HG02588 (cell line): ENCODE results near the gene GAP43.

Experiments
- ATAC-seq: cut with Tn5 transposase; IDR thresholded peaks from one replicate; pipeline ENCODE4 v1.9.1; 2021; ENCODE audit warnings: mild to moderate bottlenecking, moderate library complexity; ENCODE audit not compliant: unreplicated experiment

GAP43 gene

GRCh38 chr3:115626721-115627120, 3.4 kb downstream of the GAP43 start:
- ATAC-seq: no peak

GRCh38 chr3:115627180-115628074, 4.1 kb downstream of the GAP43 start:
- ATAC-seq: peak; percentile 77

DNA sequence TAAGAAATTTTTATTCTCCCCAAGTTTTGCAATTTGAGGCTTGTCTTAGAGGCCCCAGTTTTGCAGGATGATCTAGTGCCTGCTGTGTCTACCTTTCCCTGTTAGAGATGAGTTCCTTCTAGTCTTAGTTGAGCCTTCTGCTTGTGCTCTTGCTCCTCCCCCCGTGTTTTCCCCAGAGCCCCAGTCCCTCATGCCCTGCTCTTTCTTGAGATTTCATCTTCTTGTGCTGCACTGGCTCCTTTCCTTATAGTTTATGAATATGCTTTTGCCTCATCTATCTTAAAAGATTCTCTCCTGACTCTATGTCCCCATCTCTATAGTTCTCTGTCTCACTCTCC, 4.7 kb downstream of the GAP43 start:
- peak; percentile 45 for ATAC-seq

GRCh38 chr3:115630850-115631249, 7.5 kb downstream of the GAP43 start:
- no peak for ATAC-seq

DNA sequence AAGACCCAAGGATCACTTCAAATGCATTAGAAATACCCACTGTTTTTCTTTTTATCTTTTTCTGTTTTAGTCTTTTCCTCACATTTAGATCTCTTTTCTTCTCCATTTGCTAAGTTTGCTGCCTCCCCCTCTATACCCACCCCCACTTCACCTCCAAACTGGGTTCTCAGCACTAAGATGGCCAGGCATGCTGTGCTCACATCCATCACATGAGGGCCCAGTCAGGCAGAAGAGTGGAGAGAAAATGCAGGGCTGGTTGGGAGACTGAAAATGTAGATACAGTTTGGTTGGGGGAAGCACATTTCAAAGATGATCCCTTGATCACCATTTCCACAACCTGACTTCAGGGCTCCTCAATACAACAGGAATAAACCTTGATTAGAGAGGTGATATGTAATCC, 8.7 kb downstream of the GAP43 start:
- no peak for ATAC-seq

GRCh38 chr3:115633467-115633866, 10.2 kb downstream of the GAP43 start:
- ATAC-seq: no peak

DNA sequence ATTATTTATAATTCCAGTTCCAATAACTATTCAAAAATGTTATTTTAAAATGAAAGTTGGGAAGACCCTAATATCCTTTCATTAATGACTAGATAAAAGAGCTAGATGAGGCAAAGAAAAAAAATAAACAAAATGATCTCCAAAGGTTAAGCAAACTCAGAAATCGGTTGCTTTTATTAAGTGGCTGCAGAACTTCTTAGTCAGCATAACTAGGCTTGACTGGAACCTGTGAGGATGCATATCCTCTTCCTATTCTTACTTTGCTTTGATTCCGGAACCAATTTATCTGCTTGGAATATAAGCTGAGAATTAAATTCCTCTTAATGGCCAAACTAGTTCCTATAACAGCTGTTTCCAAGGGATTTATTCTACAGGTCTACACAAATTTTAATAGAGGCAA, 10.7 kb downstream of the GAP43 start:
- ATAC-seq: no peak

DNA sequence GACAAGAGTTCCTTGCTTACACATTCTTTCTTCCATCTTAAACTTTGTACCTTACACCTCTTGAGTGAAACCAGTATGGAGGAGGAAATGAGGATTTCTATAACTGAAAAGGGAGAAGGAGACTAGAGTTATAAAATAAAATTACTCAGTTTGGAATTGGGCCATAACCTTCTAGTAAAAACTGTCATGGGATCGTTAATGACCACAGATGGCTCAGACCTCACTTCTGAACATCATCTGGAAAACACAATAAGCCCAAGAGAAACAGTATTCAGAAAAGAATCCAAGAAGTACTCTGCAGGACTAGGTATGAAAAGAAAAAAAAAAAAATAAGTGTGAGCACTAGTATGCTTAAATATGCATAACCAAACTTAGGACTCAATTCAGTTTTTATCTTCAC, 12.1 kb downstream of the GAP43 start:
- no peak for ATAC-seq

DNA sequence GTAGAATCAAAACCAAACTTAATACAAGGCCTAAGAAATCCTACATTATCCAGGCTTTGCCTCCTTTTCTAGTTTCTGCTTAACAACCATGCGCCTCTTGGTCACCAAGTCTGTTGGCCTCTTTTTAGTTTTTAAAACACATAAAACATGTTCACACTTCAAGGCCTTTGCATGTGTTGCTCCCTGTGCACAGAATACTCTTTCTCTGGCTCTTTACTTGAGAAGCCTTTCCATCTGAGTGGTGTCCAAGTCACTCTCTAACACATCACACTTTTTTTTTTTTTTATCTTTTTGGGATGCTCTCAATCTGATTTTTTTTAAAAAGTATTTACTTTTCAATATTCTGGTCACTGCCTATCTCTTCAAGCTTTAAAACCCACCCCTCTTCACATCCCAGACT, 14.9 kb downstream of the GAP43 start:
- ATAC-seq: no peak

DNA sequence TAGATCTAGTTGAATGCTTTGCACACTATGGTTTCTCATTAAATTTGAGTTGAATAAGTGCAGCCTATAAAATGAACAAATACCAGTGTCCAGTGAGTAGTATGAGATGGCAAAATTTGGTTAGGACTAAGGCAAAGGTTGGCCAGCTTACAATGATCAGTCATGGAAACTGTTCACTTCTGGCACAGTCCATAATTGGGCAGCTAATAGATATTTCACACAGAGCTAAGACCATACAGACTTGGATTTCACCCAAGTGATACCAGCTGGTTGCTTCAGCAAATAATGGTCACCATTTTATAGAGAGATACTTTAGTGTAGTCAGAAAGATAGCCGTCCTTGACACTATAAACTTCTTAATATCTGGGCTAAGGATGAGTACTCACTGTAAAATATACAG, 15.7 kb downstream of the GAP43 start:
- ATAC-seq: no peak

DNA sequence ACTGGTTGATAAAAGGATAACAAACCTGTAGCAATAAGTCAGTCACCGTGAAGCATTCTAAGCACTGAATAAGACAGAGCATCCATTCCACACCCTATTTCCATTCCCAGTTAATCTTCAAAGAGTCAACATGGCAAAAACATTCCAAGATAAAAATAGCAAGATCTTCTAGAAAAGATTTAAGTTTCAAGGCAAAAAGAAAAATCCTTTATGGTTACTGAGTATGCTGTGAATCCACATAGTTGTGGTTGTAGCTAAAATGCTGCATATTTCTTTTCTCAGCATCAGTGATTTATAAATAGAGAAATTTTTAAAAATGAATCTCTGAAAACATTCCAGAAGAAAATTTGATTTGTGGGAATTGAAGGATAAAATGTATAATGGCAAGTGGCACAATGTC, 21.1 kb downstream of the GAP43 start:
- ATAC-seq: no peak

- no peak for ATAC-seq
These were observed 22.8 kb downstream of the GAP43 start for GRCh38 chr3:115646027-115646690.

- ATAC-seq: no peak
These were observed 25.2 kb downstream of the GAP43 start for GRCh38 chr3:115648559-115648958.

GRCh38 chr3:115651087-115651486, 27.8 kb downstream of the GAP43 start:
- ATAC-seq: no peak

DNA sequence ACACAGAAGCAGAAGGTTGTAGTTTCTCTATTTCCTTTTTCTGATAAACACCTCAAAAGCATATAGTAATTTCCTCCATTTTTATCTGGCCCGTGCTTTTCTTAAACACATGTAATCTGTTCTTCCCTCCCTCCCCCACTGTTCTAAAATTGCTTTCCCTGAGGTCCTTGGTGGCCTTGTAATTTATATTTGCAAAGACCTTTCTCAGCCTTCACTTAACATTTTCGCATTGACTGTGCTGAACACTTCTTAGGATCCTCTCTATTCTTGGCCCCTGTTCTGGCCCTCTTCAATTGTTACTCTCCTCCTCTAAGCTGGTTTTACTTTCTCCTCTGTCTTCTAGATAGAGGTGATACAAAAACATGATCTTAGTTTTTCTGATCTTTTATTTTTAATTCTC, 28.3 kb downstream of the GAP43 start:
- ATAC-seq: no peak

DNA sequence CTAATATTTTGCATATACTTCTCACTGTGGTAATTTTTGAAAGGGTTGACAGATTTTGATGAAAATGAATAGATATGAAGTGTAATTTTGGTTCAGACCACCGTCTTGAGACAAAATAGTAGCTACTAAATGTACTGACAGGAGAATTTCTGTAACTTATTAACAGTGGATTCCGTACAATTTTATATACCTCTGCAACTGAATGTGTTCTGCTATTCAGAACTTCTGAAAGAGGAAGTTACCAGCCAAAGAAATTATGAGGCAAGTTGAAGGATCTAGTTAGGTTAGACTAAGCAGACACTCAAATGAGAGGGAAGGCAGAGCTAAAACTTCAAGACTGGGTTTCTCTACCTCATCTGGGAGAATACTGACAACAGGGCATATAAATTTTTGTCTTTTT, 29.4 kb downstream of the GAP43 start:
- peak; percentile 68 for ATAC-seq

DNA sequence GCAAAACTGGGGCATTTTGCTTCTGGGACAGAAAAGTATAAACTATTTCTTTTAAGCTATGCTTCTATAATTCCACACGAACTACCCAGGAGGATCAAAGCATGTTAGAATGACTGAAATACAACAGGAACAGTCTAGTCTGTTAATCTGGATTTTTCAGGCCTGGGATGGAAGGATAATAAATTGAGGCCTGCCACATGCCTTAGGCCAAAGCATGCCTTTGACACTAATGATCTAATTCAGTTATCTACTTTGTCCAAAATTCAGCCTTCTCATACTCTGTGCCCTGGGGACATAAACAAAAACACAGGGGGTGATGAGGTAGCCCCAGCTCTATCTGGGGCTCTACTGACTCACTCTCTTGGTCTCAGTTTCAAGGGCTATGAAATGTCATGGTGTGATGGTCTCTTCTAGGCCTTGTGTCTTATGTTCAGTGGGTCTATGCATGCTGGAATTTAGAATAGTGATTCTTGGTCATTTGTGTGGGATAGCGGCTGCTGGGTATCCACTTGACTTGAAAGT, 32.5 kb downstream of the GAP43 start:
- ATAC-seq: no peak

- no peak for ATAC-seq
These were observed 33.9 kb downstream of the GAP43 start for GRCh38 chr3:115657168-115657567.

DNA sequence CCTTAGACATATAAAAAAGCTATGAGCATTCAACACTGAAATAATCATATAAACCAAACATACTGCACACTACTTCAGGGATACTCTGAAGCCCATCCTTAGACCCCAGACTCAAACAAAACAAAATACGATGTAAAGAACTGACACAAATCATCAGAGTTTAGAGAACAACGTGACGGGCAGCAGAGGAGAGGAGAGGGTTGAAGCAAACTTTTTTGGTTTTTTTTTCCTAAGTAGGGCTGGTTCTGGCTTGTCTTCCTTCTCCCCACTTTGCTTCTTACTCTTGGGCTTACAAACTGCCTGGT, 34.7 kb downstream of the GAP43 start:
- ATAC-seq: no peak

DNA sequence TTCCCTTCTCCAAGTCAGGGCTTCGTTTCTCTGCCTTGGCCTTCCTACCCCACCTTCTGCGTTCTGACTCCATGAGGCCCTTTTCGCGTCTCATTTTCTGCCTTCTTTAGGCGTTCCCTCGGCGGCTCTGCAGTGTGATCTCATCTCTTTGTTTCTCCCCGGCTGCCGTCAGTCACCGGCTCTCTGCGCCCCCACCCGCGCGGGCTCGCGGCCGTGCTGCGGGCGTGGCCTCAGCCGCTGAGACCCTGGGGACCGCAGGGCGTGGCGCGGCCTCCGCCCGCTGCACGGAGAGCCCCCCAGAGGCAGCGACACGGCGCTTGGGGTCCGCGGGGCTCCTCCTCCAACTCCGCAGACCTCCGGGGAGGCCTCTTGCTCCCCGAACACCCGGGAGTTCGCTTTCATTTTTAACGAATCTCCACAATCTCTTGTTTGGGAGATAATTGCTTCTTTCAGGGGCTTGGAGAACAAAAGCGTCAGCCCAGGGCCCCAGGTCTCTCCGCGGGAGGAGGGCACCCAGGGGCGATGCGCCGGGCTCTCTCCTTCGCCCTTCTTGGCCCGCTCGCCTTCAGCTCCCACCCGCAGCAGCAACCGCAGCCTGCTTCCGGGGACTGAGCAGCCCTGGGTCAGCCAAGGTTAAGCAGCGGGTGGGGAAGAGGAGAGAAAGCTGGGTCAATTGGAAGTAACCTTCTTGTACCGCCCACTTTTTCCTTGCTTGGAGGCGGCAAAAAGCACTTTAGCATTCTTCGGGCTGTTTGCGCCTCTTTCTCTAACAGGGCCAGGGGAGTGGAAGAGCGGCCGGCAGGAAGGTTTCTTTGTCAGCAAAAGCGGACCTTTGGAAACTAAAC, 35.2 kb downstream of the GAP43 start:
- ATAC-seq: peak; percentile 89
